Fibroblast of the aortic adventitia (primary cell): ENCODE data around the gene TENM4. TPM values are rescaled to one million over a fixed set of nuclear protein-coding genes. Genes with fewer than 3 reads are reported as not detected.

Source experiments
- DNase-seq: peaks from one replicate; pipeline ENCODE4 v3.0.0-alpha.2; 2010; ENCODE audit warnings: low read depth
- H3K4me3 ChIP-seq: 2 replicates; pipeline ENCODE4 v1.5.1; 2011; ENCODE audit warnings: low read depth, mild to moderate bottlenecking, control low read depth, low read length, moderate library complexity
- total RNA-seq: library from RNA; depleted of rRNA; stranded (reverse); fragments of >200 nt; gene quantifications from 2 replicates; pipeline ENCODE4 v1.2.3, GENCODE V29; 2012; ENCODE audit warnings: low replicate concordance
- TF ChIP-seq, protein P1 (sequence below): IDR thresholded peaks from 2 replicates; pipeline ENCODE4 v1.5.1; 2011; ENCODE audit warnings: mild to moderate bottlenecking, low read length, control low read depth, inconsistent platforms; ENCODE audit not compliant: insufficient read depth

The TENM4 gene
- total RNA-seq, 1 donor = 113 TPM

DNA sequence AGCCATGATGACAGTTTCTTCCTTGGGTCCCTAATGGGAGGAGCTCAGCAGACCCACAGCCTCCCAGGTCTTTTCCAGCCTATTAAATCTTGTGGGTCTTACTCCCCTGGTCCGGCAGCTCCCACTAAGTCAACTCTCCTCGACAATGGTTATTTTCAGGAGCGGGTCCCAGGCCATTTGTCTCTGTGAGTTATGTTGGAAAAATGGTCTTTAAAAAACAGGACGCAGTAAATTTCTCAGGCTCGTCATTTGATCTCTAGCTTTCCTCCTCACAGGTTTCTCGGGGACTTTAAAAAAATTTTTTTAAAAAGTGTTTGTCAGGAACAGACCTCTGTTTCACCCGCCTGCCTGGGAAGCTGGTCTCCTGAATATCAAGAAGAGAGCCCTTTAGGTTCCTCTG lies 468.7 kb downstream of the TENM4 start:
- no peak for DNase-seq
- TF ChIP-seq, protein P1, sequence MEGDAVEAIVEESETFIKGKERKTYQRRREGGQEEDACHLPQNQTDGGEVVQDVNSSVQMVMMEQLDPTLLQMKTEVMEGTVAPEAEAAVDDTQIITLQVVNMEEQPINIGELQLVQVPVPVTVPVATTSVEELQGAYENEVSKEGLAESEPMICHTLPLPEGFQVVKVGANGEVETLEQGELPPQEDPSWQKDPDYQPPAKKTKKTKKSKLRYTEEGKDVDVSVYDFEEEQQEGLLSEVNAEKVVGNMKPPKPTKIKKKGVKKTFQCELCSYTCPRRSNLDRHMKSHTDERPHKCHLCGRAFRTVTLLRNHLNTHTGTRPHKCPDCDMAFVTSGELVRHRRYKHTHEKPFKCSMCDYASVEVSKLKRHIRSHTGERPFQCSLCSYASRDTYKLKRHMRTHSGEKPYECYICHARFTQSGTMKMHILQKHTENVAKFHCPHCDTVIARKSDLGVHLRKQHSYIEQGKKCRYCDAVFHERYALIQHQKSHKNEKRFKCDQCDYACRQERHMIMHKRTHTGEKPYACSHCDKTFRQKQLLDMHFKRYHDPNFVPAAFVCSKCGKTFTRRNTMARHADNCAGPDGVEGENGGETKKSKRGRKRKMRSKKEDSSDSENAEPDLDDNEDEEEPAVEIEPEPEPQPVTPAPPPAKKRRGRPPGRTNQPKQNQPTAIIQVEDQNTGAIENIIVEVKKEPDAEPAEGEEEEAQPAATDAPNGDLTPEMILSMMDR = no peak
- no peak overlapping the region for H3K4me3 ChIP-seq

DNA sequence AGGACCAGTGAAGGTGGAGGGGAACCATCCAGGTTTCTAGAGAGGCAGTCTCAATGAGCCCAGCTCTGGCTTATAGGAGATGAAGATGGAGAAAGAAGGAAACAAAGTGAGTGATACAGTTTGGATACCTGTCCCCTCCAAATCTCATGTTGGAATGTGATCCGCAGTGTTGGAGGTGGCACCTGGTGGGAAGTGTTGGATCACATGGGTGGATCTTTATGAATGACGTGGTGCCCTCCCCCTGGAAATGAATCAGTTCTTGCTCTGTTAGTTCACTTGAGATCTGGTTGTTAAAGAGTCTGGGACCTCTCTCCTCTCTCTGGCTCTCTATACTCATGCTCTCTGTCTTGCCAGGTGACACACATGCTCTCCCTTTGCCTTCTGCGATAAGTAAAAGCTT lies 473.0 kb downstream of the TENM4 start:
- no peak overlapping the region for H3K4me3 ChIP-seq
- TF ChIP-seq, protein P1 = no peak
- DNase-seq = no peak

DNA sequence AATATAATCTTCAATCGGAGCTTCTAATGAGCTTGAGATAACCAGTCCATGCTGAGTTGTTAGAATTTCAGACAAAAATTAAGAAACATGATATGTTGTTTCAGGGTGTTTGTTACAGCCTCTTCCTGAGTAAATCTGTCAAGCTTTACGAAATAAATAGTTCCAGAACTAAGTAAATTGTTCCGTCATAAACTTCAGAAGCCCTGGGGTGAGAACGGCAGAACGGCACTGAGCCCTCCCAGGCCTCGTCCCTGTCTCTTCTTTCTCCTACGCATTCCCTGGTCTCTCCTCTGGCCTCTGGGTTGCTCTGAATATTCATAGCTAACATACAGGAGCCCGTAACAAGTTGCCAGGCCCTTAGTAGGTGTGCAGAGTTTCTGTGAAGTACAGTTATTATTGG lies 475.4 kb downstream of the TENM4 start:
- no peak for DNase-seq
- TF ChIP-seq, protein P1 = no peak
- H3K4me3 ChIP-seq = no peak overlapping the region

DNA sequence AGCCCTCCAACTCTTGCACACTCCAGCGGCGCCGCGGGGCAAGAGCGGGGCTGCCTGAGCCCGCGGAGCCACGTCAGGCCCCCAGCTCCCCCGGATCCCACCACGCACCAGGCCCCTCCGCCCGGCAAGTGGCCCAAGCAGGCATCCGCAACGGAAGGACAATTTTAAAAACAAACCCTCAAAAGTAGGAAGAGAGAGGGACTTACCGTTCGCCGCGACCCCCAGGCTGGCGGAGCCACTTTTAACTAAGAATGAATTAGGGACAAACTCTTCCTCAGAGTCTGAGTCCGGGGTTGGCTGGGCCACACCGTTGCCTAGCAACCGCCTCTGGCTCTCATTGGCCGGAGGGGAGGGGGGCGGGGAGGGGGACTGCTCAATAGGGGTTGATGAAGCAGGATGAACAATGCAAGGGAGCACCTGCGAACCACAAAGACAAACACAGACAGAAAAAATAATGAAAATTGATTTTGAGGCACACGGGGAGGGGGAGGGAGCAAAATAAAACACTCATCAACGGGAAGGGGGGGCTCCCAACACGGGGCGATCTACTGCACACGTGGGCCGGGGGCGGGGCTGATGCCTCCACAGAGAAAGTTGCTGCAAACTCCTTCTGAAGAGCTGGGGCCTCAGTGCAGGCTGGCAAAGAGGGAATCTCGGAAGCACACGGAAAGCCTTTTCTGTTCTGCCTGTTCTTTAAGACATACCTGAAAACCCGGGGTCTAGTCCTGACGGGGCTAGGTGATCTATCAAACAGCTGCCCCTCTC lies 478.7 kb downstream of the TENM4 start:
- H3K4me3 ChIP-seq = peak overlapping the region; percentile 58
- DNase-seq = peak; percentile 51
- TF ChIP-seq, protein P1 = no peak

DNA sequence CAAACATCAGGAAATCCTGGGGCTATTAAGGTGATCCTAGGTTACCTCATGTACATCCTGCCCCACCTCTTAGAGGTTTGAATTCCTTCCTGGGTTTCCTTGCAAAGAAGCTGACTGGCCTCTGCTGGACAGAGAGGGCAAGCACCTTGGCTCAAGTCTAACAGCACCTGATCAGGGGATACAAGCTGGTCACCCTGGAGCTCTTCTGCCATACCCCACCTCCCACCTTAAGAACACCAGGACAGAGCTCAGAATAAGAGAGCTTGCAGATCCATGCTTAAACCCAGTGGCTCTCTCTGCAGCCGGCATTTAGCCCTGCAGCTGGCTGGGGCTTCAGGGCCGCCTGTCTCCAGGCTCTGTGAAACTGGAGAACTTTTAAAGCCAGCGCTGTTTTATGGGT lies 479.6 kb downstream of the TENM4 start:
- peak; percentile 67 for DNase-seq
- TF ChIP-seq, protein P1 = peak; percentile 80
- peak overlapping the region; percentile 58 for H3K4me3 ChIP-seq

DNA sequence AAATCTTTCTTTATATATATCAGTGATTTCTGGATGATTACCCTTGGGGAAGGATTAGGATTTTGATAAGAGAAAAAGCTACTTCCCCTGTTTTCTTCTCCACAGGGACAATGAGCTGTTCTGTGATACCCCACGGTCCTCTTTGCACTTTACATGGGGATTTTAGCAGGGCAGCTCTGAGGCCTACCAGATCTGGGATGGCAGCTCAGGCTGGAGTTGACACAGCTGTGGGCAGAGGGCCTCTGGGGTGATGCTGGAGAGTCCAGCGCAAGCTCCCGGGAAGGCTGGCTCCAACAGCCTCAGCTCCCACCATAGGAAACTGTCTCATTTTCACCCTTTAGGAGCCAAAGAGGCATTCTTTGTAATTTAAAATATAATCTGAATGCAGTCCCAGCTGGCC lies 482.4 kb downstream of the TENM4 start:
- DNase-seq = no peak
- H3K4me3 ChIP-seq = no peak overlapping the region
- TF ChIP-seq, protein P1 = no peak
